SU-DHL-6 (cell line): ENCODE results near the gene SLC39A7.

Source experiments
- EZH2phosphoT487 ChIP-seq: fragments of 200-600 bp; sonication (generic), shearing (Covaris generic); conservative IDR thresholded peaks from 2 replicates; pipeline ENCODE4 v1.6.1; 2018; ENCODE audit warnings: mild to moderate bottlenecking, antibody characterized with exemption, low read length, moderate library complexity, mixed read lengths
- TF ChIP-seq, protein P1 (sequence below): fragments of 200-600 bp; sonication (generic); IDR thresholded peaks from one replicate; pipeline ENCODE4 v1.5.1; 2017; ENCODE audit warnings: antibody characterized with exemption, mild to moderate bottlenecking, low read length, moderate library complexity; ENCODE audit not compliant: insufficient read depth, poor library complexity, severe bottlenecking

DNA sequence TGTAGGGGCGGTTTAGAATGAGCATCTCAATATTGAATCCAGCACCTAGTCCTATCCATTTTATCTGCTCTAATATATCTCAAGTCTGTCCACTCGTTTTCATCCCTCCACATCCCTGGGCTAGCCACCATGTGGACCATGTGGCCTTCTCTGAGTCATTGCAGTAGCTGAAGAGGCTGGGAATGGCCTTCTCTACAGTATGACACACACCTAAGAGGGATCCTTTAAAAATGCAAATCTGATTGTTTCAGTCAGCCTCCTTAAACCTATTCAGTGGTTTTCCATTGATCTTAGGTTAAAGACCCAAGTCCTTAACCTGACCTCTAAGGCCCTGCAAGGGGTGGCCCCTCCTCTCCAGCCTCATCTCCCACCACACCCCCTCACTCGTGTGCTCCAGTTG lies 17.0 kb downstream of the SLC39A7 start:
- TF ChIP-seq, protein P1, sequence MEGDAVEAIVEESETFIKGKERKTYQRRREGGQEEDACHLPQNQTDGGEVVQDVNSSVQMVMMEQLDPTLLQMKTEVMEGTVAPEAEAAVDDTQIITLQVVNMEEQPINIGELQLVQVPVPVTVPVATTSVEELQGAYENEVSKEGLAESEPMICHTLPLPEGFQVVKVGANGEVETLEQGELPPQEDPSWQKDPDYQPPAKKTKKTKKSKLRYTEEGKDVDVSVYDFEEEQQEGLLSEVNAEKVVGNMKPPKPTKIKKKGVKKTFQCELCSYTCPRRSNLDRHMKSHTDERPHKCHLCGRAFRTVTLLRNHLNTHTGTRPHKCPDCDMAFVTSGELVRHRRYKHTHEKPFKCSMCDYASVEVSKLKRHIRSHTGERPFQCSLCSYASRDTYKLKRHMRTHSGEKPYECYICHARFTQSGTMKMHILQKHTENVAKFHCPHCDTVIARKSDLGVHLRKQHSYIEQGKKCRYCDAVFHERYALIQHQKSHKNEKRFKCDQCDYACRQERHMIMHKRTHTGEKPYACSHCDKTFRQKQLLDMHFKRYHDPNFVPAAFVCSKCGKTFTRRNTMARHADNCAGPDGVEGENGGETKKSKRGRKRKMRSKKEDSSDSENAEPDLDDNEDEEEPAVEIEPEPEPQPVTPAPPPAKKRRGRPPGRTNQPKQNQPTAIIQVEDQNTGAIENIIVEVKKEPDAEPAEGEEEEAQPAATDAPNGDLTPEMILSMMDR = no peak
- no peak for TF ChIP-seq EZH2phosphoT487
